ENCODE results near the gene SNX32. TPM values are rescaled to one million over a fixed set of nuclear protein-coding genes. Genes with fewer than 3 reads are reported as not detected.

SNX32 gene
- polyA plus RNA-seq, 1 donor (not counting 4 experiments of a cell fraction or from before 2014, with no cell fraction given) = 0.12 TPM

DNA sequence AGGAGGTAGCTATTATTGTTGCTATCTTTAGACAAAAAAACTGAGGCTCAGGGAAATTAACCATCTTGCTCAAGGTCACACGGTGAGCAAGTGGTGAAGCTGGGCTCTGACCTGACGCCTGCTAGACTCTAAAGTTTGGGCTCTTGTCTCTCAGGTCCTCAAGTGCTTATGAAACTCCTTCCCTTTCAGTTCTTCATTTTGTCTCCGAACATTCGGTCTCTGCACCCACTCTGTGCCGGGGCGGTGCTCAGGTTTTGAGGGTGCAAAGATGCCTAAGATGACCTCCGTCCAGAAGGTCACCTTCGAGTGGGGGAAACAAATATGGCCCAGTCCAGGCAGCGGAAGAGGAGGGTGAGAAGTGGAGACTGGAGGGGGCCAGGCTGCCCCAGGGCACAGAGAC, 30.9 kb upstream of the SNX32 start:
- no peaks in the 10 kb centered on the region for H3K4me1 ChIP-seq (ENCODE audit: control insufficient read depth, extremely low read depth, insufficient read depth, low read length)
- no peak overlapping the region for H3K4me3 ChIP-seq (ENCODE audit: control insufficient read depth in 2 of 3, extremely low read depth in 1 of 3, insufficient read depth in 2 of 3, low read depth in 1 of 3, low read length in 3 of 3)
- no peaks in the 10 kb centered on the region for H3K9me1 ChIP-seq (ENCODE audit: control insufficient read depth, extremely low read depth, insufficient read depth, low read length)
- no peaks in the 10 kb centered on the region for H4K20me1 ChIP-seq (ENCODE audit: control insufficient read depth, extremely low read depth, insufficient read depth, low read length)
- DNase-seq (ENCODE audit: low read depth, low spot score) (no peak), FAIRE-seq (no peak)
- H3K27me3 ChIP-seq (ENCODE audit: control insufficient read depth, extremely low read depth, insufficient read depth, low read length) = peaks cover 18% of the 10 kb centered on the region
- H3K4me2 ChIP-seq (ENCODE audit: control insufficient read depth, extremely low read depth, insufficient read depth, low read depth, low read length) = no peak overlapping the region
- H3K9ac ChIP-seq (ENCODE audit: control insufficient read depth, extremely low read depth, insufficient read depth, low read length) = no peak overlapping the region
- TF ChIP-seq, protein P1, sequence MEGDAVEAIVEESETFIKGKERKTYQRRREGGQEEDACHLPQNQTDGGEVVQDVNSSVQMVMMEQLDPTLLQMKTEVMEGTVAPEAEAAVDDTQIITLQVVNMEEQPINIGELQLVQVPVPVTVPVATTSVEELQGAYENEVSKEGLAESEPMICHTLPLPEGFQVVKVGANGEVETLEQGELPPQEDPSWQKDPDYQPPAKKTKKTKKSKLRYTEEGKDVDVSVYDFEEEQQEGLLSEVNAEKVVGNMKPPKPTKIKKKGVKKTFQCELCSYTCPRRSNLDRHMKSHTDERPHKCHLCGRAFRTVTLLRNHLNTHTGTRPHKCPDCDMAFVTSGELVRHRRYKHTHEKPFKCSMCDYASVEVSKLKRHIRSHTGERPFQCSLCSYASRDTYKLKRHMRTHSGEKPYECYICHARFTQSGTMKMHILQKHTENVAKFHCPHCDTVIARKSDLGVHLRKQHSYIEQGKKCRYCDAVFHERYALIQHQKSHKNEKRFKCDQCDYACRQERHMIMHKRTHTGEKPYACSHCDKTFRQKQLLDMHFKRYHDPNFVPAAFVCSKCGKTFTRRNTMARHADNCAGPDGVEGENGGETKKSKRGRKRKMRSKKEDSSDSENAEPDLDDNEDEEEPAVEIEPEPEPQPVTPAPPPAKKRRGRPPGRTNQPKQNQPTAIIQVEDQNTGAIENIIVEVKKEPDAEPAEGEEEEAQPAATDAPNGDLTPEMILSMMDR (optimal IDR thresholded peaks at IDR 0.05 in 1 of 3, IDR thresholded peaks at IDR 0.05 in 1 of 3, conservative IDR thresholded peaks at IDR 0.05 in 1 of 3; ENCODE audit: extremely low read depth in 1 of 3, insufficient read depth in 2 of 3, low read length in 3 of 3) = no peak
- no peak for TF ChIP-seq EZH2 (IDR thresholded peaks at IDR 0.05; ENCODE audit: low read length)
- no peak overlapping the region for H3K27ac ChIP-seq (ENCODE audit: control insufficient read depth, insufficient read depth, low read length)
- no peaks in the 10 kb centered on the region for H3K9me3 ChIP-seq (ENCODE audit: control insufficient read depth, low read depth, low read length)
- no peaks in the 10 kb centered on the region for H3K79me2 ChIP-seq (ENCODE audit: control insufficient read depth, insufficient read depth, low read length)
- H2AFZ ChIP-seq (ENCODE audit: control insufficient read depth, low read length) = no peak overlapping the region
- dilution Hi-C loops (cut with MboI; ENCODE audit: extremely low pct_ligation_motif_present, low sequenced_read_pairs) = no loop called here
- H3K36me3 ChIP-seq (ENCODE audit: control insufficient read depth in 2 of 2, extremely low read depth in 1 of 2, insufficient read depth in 2 of 2, low read length in 2 of 2) = no peaks in the 10 kb centered on the region

DNA sequence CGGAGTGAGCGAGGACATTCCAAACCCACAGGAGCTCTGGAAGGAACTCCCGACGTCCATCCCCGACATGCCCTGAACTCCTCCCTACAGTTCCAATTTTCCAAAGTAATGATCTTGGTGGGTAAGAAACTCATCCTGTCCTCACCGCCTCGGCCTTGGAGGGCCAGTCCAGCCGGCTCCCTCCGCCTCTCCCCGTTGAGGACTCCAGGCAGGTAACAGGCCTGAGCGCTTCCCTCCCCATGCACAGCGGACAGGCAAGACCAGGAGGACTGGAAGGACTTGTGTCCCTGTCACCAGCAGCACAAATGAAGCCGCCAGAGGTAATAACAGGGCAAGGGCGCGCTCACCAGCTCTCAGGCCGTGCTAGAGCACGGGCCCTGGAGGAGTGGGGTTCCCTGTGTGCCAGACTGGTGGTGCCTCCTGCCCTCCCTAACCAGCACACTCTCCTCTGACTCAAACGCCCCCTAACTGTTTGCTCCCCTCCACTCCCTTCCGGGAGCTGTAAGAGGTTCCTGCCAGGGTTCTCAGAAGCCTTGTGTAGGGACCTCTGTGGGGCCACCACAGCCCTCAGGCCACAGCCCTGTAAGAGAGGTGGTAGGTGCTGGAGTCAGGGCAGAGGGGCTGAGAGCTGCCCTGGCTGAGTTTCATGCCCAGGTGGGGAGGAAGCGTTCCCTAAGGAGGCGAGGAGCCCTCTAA, 29.8 kb upstream of the SNX32 start:
- TF ChIP-seq, protein P1 (optimal IDR thresholded peaks at IDR 0.05 in 1 of 3, IDR thresholded peaks at IDR 0.05 in 1 of 3, conservative IDR thresholded peaks at IDR 0.05 in 1 of 3; ENCODE audit: extremely low read depth in 1 of 3, insufficient read depth in 2 of 3, low read length in 3 of 3) = no peak
- no peak for TF ChIP-seq EZH2 (IDR thresholded peaks at IDR 0.05; ENCODE audit: low read length)
- no peak overlapping the region for H3K4me2 ChIP-seq (ENCODE audit: control insufficient read depth, extremely low read depth, insufficient read depth, low read depth, low read length)
- no peak overlapping the region for H3K9ac ChIP-seq (ENCODE audit: control insufficient read depth, extremely low read depth, insufficient read depth, low read length)
- no peaks in the 10 kb centered on the region for H4K20me1 ChIP-seq (ENCODE audit: control insufficient read depth, extremely low read depth, insufficient read depth, low read length)
- no peak overlapping the region for H3K27ac ChIP-seq (ENCODE audit: control insufficient read depth, insufficient read depth, low read length)
- no peaks in the 10 kb centered on the region for H3K79me2 ChIP-seq (ENCODE audit: control insufficient read depth, insufficient read depth, low read length)
- H3K9me3 ChIP-seq (ENCODE audit: control insufficient read depth, low read depth, low read length) = no peaks in the 10 kb centered on the region
- no peaks in the 10 kb centered on the region for H3K4me1 ChIP-seq (ENCODE audit: control insufficient read depth, extremely low read depth, insufficient read depth, low read length)
- H3K27me3 ChIP-seq (ENCODE audit: control insufficient read depth, extremely low read depth, insufficient read depth, low read length) = peaks cover 28% of the 10 kb centered on the region
- H3K4me3 ChIP-seq (ENCODE audit: control insufficient read depth in 2 of 3, extremely low read depth in 1 of 3, insufficient read depth in 2 of 3, low read depth in 1 of 3, low read length in 3 of 3) = no peak overlapping the region
- no peak for FAIRE-seq
- no peak overlapping the region for H2AFZ ChIP-seq (ENCODE audit: control insufficient read depth, low read length)
- no peak for DNase-seq (ENCODE audit: low read depth, low spot score)
- dilution Hi-C loops (cut with MboI; ENCODE audit: extremely low pct_ligation_motif_present, low sequenced_read_pairs) = no loop called here
- no peaks in the 10 kb centered on the region for H3K9me1 ChIP-seq (ENCODE audit: control insufficient read depth, extremely low read depth, insufficient read depth, low read length)
- no peaks in the 10 kb centered on the region for H3K36me3 ChIP-seq (ENCODE audit: control insufficient read depth in 2 of 2, extremely low read depth in 1 of 2, insufficient read depth in 2 of 2, low read length in 2 of 2)

Measured in keratinocyte (primary cell).